ENCODE results near the gene PRR5L.
A peak's percentile ranks its signal among the peaks of the same experiment; 100 is the strongest.

The PRR5L gene

GRCh38 chr11:36485298-36486002, 189.4 kb downstream of the PRR5L start:
- DNase-seq (ENCODE audit: low read depth): no peak
- no peak overlapping the region for H3K4me3 ChIP-seq (ENCODE audit: low read depth, low read length)
- TF ChIP-seq, protein P1, sequence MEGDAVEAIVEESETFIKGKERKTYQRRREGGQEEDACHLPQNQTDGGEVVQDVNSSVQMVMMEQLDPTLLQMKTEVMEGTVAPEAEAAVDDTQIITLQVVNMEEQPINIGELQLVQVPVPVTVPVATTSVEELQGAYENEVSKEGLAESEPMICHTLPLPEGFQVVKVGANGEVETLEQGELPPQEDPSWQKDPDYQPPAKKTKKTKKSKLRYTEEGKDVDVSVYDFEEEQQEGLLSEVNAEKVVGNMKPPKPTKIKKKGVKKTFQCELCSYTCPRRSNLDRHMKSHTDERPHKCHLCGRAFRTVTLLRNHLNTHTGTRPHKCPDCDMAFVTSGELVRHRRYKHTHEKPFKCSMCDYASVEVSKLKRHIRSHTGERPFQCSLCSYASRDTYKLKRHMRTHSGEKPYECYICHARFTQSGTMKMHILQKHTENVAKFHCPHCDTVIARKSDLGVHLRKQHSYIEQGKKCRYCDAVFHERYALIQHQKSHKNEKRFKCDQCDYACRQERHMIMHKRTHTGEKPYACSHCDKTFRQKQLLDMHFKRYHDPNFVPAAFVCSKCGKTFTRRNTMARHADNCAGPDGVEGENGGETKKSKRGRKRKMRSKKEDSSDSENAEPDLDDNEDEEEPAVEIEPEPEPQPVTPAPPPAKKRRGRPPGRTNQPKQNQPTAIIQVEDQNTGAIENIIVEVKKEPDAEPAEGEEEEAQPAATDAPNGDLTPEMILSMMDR (IDR thresholded peaks at IDR 0.05; ENCODE audit: control insufficient read depth, extremely low read depth, insufficient read depth): no peak

DNA sequence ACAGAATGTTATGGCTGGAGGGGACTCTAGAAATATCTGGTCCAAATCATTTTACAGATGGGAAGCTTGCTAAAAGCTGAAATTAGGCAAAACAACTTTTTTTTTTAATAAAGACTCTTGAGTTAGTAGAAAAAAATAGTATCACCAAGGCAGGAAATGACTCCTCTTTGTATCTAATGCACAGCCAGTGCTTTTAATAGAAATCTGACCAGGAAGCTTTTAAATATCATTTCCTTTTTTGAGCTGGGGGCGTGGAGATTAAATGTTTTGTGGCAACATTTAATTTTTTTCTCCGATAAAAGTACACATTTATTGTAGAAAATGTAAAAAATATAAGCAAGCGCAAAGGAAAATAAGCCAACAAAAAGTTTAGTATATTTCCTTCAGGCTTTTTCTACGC, 191.5 kb downstream of the PRR5L start:
- TF ChIP-seq, protein P1 (IDR thresholded peaks at IDR 0.05; ENCODE audit: control insufficient read depth, extremely low read depth, insufficient read depth): no peak
- DNase-seq (ENCODE audit: low read depth): no peak
- no peak overlapping the region for H3K4me3 ChIP-seq (ENCODE audit: low read depth, low read length)

GRCh38 chr11:36488096-36488495, 192.0 kb downstream of the PRR5L start:
- DNase-seq (ENCODE audit: low read depth): no peak
- no peak overlapping the region for H3K4me3 ChIP-seq (ENCODE audit: low read depth, low read length)

DNA sequence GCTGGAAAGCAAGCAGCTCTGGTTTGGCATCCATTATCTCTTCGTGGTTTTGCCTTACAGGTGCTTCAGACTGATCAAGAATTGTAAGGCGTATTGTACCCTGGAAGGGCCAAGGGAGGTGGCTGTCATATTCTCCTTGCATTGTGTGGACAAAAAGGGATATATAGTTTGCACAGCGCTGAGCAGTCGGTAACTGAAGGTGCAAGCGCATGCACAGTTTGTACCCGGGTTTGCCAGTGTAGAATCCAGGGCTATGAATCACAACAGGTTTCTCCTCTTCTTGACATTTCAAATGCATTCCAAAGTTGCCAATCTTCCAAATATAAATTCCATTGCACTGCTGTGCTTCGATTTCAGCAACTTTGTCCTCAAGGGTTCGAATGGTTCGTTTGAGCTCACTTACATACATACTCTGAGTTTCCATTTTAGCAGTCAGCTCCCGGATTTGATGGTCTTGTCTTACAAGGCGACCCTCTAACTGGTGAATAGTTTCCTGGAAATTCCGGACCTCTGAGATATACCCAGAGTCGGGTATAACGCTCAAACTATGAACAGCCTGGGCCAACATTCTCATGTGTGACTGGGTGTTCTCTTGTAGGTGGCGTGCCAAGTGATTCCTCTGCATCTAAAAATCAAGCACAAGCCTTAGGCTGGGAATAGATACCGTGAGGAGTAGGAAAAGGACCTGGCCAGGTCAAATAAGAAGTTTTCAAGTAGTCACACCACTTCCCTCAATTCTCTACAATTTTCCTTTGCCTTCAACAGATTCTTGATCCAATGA, 194.1 kb downstream of the PRR5L start:
- no peak overlapping the region for H3K4me3 ChIP-seq (ENCODE audit: low read depth, low read length)
- TF ChIP-seq, protein P1 (IDR thresholded peaks at IDR 0.05; ENCODE audit: control insufficient read depth, extremely low read depth, insufficient read depth): no peak
- DNase-seq (ENCODE audit: low read depth): no peak

More at GRCh38 chr11:36488096-36488495, 192.0 kb downstream of the PRR5L start:
- TF ChIP-seq, protein P1 (IDR thresholded peaks at IDR 0.05; ENCODE audit: control insufficient read depth, extremely low read depth, insufficient read depth): no peak

GRCh38 chr11:36492724-36493304, 196.7 kb downstream of the PRR5L start:
- H3K4me3 ChIP-seq (ENCODE audit: low read depth, low read length): no peak overlapping the region
- no peak for DNase-seq (ENCODE audit: low read depth)
- TF ChIP-seq, protein P1 (IDR thresholded peaks at IDR 0.05; ENCODE audit: control insufficient read depth, extremely low read depth, insufficient read depth): peak; percentile 74

GRCh38 chr11:36493332-36493731, 197.2 kb downstream of the PRR5L start:
- no peak overlapping the region for H3K4me3 ChIP-seq (ENCODE audit: low read depth, low read length)
- TF ChIP-seq, protein P1 (IDR thresholded peaks at IDR 0.05; ENCODE audit: control insufficient read depth, extremely low read depth, insufficient read depth): no peak
- DNase-seq (ENCODE audit: low read depth): no peak
